NCI-H526 (cell line): ENCODE results near the gene DIO1.
"Not testable (repeated sequence)": the region's sequence is repeated elsewhere in the genome, so short reads cannot be mapped to it uniquely, and the experiment has no call there.

Experiments used
- DNase-seq, 2 experiments: peaks; one replicate each; lab custom pipeline; 2025; lab: John Stamatoyannopoulos, UW

Gene DIO1

GRCh38 chr1:53893999-53894636 lies at the start of gene DIO1:
TSS of gene DIO1 (plus strand) at chr1:53894187. CDS start at chr1:53894211, 24 bp downstream.
- peak in 1 of 2 experiments; percentile 6 for DNase-seq

GRCh38 chr1:53847980-53848379 lies 46.0 kb upstream of the DIO1 start:
- DNase-seq = no peak

DNA sequence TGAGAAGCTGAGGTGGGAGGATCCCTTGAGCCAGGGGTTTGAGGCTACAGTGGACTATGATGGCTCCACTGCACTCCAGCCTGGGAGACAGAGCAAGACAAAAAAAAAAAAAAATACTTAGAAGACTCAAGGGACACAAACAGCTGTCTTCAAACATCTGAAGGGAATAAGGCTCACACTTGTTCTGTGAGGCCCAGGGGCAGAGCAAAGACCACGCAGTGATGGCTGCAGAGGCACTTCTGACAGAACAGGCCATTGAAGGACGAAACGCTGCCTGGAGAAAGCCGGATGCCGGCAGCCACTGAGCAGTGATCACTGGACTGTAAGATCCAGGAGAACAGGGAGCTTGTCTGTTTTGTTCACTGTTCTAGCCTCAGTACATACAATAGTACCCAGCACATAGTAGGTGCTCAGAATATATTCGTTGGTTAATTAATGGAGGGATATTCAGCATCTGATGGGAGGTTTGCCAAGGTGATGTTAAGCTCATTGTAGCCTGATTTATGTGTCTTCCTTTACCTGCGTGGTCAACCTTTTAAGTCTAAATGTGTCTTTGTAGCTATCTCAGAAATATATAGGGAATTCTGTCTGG lies 43.8 kb upstream of the DIO1 start:
- DNase-seq = no peak

- DNase-seq = peak; percentile 61
Observed at GRCh38 chr1:53851571-53852285, 42.3 kb upstream of the DIO1 start.

DNA sequence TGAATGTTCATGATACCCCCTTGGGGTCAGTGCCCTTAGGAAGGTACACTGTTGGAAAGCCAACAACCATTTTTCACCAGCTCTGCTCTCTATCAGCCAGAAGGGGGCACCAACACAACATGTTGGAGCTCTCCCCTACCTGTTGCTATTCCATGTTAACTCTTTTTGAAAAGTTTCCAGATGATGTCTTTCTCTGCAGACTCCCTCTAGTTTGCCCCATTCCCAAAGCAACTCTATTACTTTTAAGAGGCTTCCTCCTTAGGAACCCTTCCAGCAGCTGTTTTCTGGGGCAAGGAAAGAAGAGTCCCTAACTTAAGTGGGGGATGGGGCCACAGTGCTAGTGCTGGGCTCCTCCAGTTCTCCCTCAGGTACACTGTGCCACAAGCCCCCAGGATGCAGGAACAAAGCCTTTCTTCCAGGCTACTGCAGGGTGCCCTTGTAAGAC lies 33.0 kb upstream of the DIO1 start:
- peak; percentile 18 to 86 for DNase-seq

DNA sequence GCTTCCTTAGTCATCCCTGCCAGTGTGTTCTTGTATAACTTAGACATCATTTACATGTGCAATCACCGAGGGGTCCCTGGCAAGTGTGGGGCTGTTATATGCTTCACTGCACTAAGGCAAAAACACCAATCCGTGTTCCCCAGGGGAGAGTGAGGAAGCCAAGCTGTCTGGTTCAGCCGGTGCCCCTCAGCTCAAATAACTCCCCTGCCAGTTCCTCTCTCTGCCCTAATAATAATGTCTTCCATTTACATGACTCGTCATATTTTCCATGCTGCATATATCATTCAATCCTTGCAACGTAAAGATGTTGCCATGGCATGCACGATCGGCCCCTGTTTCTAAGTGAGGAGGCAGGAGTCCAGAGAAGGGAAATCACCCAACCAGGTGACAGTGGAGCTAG lies 31.5 kb upstream of the DIO1 start:
- DNase-seq = peak; percentile 71 to 83

GRCh38 chr1:53868565-53868964 lies 25.4 kb upstream of the DIO1 start:
- DNase-seq = no peak

GRCh38 chr1:53869454-53870117 lies 24.4 kb upstream of the DIO1 start:
- DNase-seq = no peak

DNA sequence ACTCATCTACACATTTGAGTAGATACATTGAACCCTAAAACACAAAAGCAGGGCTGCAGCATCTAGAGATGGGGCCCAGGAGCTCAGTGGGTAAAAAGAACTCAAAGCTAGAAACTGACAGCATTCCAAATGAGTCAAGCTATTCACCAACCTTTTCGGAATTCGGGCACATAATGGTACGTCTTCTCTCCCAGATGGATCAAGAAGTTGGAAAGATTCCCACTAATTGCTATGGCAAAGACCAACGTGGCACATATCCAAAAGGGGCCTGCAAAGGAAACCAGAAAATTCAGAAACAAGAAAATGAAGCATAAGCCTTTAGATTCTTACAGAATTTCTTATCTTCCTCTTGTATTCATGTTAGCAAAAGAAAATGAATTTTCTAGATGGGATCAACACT lies 22.8 kb upstream of the DIO1 start:
- no peak for DNase-seq

DNA sequence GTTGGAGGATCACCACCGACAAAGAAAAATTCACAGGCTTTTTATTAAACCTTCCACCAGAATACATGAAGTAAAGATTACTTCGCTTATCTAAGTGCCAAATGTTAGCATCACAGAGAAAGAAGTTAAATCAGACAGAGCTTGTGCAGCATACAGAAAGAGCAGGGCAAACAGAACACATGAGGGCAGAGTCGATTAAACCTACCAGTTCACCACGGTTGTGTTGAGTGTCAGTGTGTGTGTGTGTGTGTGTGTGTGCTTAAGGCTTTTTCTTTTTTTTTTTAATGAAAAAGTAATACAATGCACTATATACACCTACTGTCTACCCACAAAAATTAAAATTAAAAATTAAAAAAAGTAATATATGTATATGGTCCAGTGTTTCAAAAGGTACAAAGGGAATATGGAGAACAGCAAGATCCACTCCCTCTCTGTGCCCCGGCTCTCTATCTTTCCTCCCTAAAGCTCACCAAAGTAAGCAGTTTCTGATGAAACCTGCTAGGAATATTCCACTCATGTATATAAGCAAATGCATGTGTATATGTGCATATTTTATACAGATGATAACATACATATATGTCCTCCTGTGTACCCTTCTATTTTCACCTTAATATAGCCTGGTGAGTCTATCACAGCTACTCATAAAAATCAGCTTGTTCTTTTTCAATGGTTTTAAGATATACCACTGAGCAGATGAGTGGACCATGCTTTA lies 22.1 kb upstream of the DIO1 start:
- no peak for DNase-seq

- DNase-seq = not testable (repeated sequence)
Observed at GRCh38 chr1:53875150-53875549, 18.8 kb upstream of the DIO1 start.

GRCh38 chr1:53878492-53879105 lies 15.4 kb upstream of the DIO1 start:
- DNase-seq = peak; percentile 9 to 66

GRCh38 chr1:53881853-53882252 lies 12.1 kb upstream of the DIO1 start:
- DNase-seq = not testable (repeated sequence)

- DNase-seq = not testable (repeated sequence)
Observed at GRCh38 chr1:53883600-53883999, 10.4 kb upstream of the DIO1 start.

- DNase-seq = no peak
Observed at GRCh38 chr1:53888681-53889080, 5.3 kb upstream of the DIO1 start.

- peak; percentile 78 to 94 for DNase-seq
Observed at GRCh38 chr1:53889304-53890298, 4.4 kb upstream of the DIO1 start, which contains the start of gene YIPF1. TSS of gene YIPF1 (minus strand) at chr1:53889797. CDS start at chr1:53888937, 860 bp downstream.

GRCh38 chr1:53890522-53890941 lies 3.5 kb upstream of the DIO1 start:
- peak in 1 of 2 experiments; percentile 5 for DNase-seq

GRCh38 chr1:53891018-53891417 lies 3.0 kb upstream of the DIO1 start:
- no peak for DNase-seq

DNA sequence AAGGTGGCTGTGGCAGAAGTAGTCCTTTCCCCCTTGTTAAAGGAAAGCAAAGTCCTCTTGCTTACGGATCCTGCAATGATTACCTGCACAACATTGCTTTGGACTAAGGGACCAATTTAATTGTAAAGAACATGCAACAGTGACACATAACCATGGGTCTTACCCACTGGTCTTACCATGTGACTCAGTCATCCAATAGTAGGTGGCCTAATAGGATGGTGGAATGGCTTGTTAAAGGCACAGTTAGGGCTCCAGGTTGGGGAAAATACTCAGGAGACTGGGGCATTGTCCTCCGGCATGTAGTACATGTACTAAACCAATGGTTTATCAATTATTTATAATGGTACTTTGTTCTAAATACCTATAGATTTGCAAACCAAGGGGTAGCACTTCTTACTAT lies 2.3 kb upstream of the DIO1 start:
- no peak for DNase-seq

- DNase-seq = no peak
Observed at GRCh38 chr1:53892911-53893310, 1.1 kb upstream of the DIO1 start.
